NCI-H460 (cell line): ENCODE measurements around the gene MT2A. TPM values are rescaled to one million over a fixed set of nuclear protein-coding genes. Genes with fewer than 3 reads are reported as not detected.
"Not testable (repeated sequence)": the region's sequence is repeated elsewhere in the genome, so short reads cannot be mapped to it uniquely, and the experiment has no call there.

Source experiments
- DNase-seq: peaks from one replicate; pipeline ENCODE4 v3.0.0-alpha.2; 2016; ENCODE audit warnings: low read depth; ENCODE audit errors: extremely low read depth
- total RNA-seq: library from RNA; depleted of rRNA; stranded (reverse); fragments of >200 nt; shearing (Covaris generic); gene quantifications from 2 replicates; pipeline ENCODE4 v1.2.3, GENCODE V29; 2014

MT2A gene
- total RNA-seq, 1 experiment from 2014 or later = 83.8 TPM

DNA sequence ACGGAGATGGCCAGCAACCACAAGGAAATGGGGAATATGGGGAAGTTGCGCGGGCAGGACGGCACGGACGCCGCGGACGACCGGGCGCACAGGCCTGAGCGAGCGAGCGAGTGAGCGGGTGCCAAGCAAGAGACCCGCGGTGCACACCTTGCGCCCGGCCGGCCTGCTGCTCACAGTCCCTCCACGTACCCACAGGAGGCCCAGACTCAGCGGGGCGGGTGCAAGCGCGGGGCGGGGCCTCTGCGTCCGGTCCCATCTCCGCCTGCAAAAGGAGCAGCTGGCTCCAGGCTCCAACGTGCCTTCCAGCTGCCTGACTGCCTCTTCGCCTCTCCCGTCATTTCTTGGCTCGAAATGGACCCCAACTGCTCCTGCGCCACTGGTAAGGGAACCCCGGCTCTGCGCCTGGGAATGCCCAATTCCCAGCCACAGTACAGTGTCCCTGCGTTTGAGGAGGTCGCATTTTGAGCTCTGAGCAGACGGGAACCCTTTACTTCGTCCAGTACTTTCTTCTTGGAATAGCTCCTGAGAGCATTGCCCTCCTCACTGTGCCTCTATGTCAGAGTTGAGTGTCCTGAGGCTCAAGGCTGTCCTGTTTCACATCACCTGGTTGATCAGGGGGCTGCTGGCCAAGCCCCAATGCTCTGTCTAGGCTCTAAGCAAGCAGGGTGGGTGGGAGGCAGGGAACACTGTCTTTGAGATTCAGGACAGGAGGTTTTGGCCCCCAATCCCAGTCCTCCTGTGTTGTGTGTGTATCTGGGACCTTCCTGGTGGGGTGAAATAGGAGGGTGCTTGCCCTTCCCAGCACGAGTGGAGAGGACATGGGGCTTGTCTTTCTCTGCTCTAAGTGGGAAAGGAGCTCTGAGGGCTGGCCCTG is 9.1 kb downstream of the MT2A start:
- no peak for DNase-seq

DNA sequence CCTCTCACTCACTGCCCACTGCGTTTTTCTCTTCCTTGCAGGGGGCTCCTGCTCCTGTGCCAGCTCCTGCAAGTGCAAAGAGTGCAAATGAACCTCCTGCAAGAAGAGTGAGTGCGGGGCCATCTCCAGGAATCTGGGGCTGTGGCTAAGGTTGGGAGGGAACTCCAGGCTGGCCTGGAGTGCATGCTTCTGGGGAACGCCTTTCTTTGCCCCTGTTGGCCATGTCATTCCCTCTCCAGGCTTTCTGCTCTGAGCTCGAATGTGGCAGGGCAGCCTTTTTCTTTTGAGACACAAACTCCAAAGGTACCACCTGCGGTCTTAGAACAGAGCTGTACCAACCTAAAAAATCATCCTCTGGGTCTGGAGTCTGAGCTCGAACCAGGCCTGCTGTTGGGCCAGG is 9.8 kb downstream of the MT2A start:
- no peak for DNase-seq

- DNase-seq = no peak
Observed at GRCh38 chr16:56620339-56620897, 12.0 kb downstream of the MT2A start.

GRCh38 chr16:56621665-56622445 is 13.5 kb downstream of the MT2A start:
- DNase-seq = not testable (repeated sequence)

GRCh38 chr16:56623184-56623583 is 14.8 kb downstream of the MT2A start:
- DNase-seq = not testable (repeated sequence)

- no peak for DNase-seq
Observed at GRCh38 chr16:56623637-56624036, 15.3 kb downstream of the MT2A start.

- no peak for DNase-seq
Observed at GRCh38 chr16:56625140-56625942, 17.0 kb downstream of the MT2A start, which contains the start of gene MT1E. MT1E (plus strand) TSS chr16:56625781; CDS start chr16:56625852, 71 bp downstream.

- DNase-seq = no peak
Observed at GRCh38 chr16:56625943-56626654, 17.7 kb downstream of the MT2A start.

- no peak for DNase-seq
Observed at GRCh38 chr16:56626685-56627084, 18.3 kb downstream of the MT2A start.

GRCh38 chr16:56628486-56629350 is 20.3 kb downstream of the MT2A start:
- no peak for DNase-seq

DNA sequence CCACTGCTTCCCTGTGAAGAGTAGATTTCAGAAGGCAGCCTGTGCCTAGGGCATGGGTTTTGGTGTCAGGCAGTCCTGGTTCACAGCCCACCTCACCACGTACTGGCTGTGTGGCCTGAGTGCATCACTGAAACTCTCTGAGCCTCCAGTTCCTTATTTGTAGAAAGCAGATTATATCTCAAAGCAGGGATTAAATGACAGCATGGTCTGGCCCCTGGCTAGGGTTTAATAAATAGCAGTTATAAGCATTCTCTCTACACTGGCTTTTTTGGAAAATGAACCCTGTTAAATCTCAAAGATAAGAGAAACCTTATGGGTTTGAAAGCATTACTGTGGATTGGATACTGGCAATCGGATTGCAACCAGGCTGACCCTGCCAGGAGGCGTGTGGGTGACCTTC is 21.1 kb downstream of the MT2A start:
- DNase-seq = no peak

DNA sequence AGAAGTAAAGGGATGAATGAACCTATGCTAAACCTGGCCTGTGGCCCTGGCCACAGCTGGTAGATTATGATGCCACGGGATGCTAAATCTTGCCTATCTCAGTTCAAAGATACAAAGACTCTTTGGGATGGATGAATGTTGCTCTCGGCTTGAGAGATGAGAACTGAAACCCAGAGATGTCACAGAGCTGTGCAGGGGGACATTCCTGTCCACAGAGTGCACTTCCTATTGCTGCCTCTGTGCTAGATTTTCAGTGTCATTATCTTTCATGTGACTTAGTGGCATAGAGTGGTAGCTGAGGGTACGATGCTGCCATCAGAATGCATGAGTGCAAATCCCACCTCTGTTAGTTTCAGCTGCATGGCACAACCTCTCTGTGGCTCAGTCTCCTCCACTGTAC is 21.8 kb downstream of the MT2A start:
- DNase-seq = no peak

DNA sequence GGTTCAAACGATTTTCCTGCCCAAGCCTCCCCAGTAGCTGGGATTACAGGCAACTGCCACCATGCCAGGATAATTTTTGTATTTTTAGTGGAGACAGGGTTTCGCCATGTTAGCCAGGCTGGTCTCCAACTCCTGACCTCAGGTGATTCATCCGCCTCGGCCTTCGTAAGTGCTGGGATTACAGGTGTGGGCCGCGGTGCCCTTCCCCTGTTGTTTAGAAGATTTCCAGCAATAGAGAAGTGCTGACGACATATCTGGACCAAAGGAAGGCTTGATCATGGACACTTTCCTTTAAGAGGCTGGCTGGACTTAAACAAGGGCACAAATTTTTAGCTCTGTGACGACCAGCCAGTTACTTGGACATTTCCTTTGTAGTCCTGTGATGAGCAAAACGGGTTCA is 22.8 kb downstream of the MT2A start:
- no peak for DNase-seq

DNA sequence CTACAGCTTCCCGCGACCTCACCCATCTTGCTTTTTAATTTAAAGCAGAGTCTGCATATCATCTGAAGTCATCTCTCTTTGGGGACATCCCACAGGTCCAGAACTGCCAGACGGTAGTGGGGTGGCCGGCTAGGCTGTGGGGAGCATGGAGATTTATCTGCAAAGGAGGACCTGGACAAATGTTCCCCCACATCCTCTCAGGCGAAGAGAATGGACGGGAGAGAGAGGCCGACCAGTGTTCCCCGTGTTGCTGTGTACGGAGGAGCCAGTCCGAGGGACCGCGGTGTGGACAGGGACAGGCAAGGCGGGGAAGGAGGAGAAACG is 23.4 kb downstream of the MT2A start:
- DNase-seq = no peak

- no peak for DNase-seq
Observed at GRCh38 chr16:56632156-56632847, 23.9 kb downstream of the MT2A start, which contains the start of gene MT1M. MT1M (plus strand) TSS chr16:56632659; CDS start chr16:56632732, 73 bp downstream.

DNA sequence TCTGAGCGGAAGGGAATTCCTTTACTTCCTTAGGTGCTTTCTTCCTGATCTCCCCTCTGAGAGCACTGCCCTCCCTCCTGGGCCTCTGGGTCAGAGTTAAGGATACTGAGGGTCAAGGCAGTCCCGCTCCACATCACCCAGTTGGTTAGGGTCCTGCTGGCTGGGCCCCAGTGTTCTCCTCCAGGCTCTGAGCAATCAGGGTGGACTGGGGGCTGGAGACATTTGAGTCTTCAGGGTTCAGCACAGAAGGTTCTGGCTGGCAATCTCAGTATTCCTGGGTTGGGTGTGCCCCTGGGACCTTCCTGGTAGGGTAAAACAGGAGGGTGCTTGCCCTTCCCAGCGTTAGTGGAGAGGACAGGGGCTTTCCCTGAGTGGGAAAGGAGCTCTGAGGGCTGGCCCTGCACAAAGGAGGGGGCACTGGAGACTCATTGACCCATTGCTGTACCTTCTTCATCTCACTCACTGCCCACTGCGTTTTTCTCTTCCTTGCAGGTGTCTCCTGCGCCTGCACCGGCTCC is 24.5 kb downstream of the MT2A start:
- DNase-seq = no peak

DNA sequence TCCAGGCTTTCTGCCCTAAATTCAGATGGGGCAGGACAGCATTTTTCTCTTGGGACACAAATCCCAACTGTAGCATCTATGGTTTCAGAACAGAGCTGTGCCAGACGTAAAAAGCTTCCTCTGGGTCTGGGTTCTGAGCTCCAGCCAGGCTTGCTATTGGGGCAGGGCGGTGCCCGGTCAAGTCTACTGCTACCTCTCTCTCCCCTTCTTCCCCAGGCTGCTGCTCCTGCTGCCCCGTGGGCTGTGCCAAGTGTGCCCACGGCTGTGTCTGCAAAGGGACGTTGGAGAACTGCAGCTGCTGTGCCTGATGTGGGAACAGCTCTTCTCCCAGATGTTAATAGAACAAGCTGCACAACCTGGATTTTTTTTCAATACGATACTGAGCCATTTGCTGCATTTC is 25.2 kb downstream of the MT2A start:
- DNase-seq = no peak
